Uterus (tissue), 2 donors: ENCODE results near the gene DGKH.

Source experiments
- CTCF ChIP-seq, 4 experiments: fragments of 200-600 bp in 2 of 4; fragments of 450-650 bp in 2 of 4; sonication (generic) in 2 of 4; IDR thresholded peaks; one replicate each; pipeline ENCODE4 v1.5.1; 2016 to 2019; ENCODE audit warnings: antibody characterized with exemption in 4 of 4, mild to moderate bottlenecking in 2 of 4, moderate library complexity in 1 of 4
- POLR2A ChIP-seq, 2 donors: fragments of 450-650 bp; IDR thresholded peaks; one replicate each; pipeline ENCODE4 v1.6.1; 2016; ENCODE audit warnings: antibody characterized with exemption in 2 of 2, mild to moderate bottlenecking in 1 of 2, moderate library complexity in 1 of 2

- no peak for TF ChIP-seq POLR2A (IDR thresholded peaks at IDR 0.05)
- TF ChIP-seq CTCF (IDR thresholded peaks at IDR 0.05), result no peak
Measured at GRCh38 chr13:42155251-42155650, 106.8 kb downstream of the DGKH start.
